GM03348 (cell line): ENCODE measurements around the gene SNRNP70.

Experiments
- DNase-seq: peaks from one replicate; pipeline ENCODE4 v3.0.0; 2012; ENCODE audit warnings: low spot score

SNRNP70 gene

DNA sequence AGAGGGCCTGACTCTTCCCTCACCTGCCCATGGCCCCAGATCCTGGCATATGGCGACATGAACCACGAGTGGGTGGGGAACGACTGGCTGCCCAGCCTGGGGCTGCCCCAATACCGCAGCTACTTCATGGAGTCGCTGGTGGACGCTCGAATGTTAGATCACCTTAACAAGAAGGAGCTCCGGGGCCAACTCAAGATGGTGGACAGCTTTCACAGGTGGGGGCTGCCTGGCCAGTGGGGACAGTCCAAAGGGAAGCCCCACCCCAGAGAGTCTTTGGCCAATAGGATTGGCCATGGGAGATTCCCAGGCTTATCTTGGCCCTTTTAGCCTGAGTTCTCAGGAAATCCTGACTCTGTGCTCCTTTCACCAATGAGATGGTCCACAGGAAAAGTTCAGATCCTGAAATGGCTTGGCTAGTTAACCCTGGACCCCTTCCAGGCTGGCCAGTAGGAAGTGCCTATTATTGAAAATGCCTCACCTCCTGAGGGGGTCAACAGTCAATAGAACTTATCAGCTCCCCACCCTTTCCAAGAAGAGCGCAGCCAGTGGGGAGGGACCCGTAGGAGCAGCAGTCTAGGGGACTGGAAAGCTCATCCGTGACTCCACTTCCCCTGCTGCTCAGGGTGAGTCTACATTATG lies 62.9 kb downstream of the SNRNP70 start:
- no peak for DNase-seq

DNA sequence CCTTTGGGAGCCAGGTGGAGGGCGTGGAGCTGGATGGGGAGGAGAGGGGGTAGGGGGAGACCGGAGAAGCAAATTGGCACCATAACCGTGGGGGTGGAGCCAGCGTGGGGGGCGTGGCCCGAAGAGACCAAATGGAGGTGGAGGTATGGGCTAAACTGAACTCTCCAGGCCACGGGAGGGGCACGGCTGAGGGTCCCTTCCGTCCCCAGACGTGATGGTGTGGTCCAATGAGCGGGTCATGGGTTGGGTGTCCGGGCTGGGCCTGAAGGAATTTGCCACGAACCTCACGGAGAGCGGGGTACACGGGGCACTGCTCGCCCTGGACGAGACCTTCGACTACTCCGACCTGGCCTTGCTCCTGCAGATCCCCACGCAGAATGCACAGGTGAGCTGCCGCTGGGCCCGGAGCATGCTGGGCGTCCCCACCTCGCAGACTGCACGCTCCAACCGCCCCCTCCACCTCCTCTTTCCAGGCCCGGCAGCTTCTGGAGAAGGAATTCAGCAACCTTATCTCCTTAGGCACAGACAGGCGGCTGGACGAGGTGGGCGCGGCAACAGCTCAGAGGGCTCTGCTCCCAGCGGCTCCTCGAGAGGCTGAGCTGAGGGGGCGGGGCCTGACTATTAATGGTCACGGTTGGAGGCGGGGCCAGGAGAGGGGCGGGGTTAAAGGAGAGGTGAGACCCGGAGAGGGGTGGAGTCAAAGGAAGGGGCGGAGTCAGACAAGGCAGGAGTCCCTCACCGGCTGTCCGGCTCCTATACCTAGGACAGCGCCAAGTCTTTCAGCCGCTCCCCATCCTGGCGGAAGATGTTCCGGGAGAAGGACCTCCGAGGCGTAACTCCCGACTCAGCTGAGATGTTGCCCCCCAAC lies 63.8 kb downstream of the SNRNP70 start:
- peak; percentile 96 for DNase-seq

DNA sequence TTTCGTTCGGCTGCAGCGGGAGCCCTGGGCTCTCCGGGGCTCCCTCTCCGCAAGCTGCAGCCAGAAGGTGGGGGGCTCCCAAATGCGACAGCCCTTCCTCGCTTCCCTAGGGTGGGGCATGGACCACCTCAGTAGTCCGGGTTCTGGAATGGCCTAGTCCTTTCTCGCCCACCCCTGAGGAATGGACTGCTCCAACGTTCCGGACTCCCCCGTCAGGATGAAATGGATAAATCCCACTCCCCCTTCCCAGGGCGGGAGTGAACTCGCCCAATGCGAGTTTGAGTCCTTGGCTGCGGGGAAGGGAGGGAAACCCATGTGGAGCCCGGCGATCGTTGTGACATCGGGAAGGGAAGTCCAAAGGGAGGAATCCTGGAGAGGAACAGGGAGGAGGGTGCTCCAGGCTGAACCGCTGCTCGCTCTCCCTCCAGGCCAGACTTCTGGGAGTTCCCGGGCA lies 64.4 kb downstream of the SNRNP70 start:
- DNase-seq, result peak; percentile 84

DNA sequence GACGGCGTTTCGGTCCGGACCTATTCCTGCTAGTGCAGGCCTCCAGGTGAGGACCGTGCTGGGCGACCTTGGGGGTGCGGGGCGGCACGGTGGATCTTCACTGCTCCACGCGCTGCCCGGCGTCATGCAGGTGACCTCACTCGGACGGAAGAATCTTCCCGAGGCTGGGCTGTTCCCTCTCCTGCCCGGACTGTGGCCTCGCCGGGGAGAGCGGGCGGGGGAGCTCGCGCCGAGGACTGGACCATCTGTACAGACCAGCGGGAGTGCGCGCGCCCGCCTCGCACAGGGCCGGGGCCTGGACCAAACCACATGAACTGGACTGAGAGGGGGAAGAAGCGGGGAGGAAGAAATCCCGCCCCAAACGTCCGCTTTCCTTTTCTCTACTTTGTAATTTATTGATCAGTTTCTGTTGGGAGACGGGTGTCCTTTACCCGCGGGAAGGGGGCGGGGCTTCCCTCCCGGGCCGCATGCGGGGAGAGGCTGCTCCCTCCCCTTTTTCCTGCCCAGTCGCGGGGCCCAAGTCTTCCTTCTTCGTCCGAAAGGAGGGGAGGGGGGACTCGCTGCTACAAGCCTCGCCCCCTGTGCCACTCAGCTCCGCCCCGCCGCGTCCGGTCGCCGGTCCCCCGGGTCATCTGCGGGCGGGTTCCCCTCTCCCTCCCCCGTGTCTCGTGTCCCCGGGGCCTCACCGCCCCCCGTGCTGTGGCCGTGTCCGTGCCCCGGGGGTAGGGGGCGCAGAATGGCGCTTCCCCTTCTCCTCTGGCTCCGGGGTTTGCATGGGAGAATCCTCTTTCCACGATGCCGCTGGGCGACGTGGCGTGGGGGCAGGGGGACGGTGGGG lies 65.1 kb downstream of the SNRNP70 start:
- peak; percentile 91 for DNase-seq

DNA sequence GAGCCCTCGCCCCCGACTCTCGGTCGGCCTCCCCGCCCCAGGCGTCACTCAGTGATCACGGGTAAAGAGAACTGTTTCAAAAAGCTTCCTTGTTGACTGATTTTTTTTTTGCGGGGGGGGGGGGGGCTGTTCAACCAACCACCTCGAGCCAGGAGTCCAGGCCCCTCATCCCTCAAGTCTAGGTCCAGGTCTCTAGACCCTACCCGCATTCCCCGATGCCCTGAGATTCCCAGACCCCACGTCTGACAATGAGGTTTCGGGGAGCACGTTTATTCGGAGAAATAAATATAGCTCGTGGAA lies 65.6 kb downstream of the SNRNP70 start:
- no peak for DNase-seq

DNA sequence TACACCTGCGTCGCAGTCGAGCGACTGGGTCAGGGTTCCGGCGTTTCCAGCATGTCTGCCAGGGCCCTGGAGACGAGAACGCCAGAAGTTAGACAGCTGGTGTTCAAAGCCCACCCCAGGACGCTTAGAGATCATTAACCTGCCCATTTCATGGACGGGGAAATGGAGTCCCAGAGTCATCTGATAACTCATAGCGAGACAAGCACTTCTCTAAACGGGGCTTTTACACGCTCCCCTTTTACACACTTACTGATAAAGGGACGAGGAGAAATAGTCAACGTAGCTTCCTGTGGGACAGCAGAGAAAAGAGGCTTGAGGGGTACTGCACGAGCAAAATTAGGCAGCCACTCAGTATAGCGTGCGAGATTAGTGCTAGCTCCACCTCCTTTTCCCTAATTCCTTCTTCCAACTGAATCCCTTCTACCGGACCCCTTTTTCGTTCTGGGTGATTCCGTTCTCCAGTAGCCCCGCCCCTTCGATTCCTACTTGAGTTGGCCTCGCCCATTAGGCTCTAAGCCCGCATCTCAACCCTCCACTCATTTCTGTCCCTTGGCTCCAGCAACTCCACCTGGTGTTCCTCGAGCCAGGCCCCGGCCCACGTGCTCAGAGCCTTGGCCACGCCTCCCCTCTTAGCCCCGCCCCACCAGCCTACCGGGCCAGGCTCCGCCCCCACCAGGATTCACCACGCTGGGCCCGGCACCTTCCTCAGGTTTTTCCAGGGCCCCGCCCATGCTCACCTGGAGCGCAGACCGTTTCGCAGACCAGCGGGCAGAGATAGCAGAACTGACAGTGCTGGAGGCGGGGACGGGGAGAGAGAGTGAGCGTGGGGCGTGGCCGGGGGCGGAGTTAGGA lies 66.2 kb downstream of the SNRNP70 start:
- DNase-seq, result peak; percentile 67

DNA sequence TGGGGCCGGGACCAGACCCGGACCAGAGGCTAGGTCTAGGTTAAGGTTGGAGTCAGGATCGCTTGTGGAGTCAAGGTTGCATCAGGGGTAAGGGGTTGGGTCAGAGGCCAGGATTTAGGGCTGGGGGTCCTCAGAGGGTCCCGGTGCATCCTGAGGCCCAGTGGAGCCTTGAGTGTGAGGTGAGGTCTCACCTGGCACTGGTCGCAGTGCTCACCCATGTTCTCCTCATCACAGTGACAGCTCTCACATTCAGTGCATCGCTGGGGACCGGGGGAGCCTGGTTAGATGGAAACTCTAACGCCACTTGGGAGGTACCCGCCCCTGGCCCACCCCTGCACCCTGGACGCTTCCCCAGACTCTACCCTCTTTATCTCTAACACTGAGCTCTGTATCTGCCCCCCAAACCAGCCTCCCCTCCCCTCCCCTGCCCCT lies 66.9 kb downstream of the SNRNP70 start:
- no peak for DNase-seq

DNA sequence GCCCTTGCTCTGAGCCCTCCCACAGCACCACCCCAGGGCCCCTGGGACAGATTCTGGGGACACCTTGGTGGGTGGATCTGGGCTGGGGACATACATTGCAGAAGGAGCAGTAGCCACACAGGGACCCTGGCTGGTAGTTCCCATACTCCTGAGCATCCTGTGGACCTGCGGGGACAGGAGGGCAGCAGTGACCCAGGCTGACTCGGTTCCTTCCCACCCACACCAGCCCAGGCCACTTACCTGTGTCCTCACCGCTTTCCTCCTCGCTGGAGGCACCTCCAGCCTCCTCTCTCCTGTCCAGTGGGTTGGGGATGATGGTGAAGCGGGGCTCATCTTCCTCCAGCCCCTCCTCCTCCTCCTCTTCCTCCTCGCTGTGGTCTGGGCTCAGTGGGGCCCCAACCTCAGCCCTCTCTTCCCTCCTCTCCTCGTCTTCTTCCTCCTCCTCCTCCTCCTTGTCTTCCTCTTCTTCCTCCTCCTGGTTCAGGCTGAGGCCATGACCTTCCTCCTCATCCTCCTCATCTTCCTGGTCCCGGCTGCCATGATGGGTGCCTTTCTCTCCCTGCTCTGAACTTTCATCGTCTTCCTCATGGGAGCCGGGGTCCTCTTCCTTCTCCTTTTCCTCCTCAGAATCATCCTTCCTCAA lies 68.0 kb downstream of the SNRNP70 start:
- no peak for DNase-seq

DNA sequence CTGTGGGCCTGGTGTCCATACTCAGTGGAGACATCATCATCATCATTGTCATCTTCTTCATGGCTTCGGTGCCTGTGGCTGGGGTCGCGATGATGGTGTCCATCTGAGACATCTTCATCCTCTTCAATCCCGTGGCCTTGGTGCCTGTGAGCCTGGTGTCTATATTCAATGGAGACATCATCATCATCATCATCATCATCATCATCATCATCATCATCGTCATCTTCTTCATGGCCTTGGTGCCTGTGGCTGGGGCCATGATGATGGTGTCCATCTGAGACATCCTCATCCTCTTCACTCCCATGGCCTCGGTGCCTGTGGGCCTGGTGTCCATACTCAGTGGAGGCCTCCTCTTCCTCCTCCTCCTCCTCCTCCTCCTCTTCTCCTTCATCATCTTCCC lies 69.0 kb downstream of the SNRNP70 start:
- no peak for DNase-seq

DNA sequence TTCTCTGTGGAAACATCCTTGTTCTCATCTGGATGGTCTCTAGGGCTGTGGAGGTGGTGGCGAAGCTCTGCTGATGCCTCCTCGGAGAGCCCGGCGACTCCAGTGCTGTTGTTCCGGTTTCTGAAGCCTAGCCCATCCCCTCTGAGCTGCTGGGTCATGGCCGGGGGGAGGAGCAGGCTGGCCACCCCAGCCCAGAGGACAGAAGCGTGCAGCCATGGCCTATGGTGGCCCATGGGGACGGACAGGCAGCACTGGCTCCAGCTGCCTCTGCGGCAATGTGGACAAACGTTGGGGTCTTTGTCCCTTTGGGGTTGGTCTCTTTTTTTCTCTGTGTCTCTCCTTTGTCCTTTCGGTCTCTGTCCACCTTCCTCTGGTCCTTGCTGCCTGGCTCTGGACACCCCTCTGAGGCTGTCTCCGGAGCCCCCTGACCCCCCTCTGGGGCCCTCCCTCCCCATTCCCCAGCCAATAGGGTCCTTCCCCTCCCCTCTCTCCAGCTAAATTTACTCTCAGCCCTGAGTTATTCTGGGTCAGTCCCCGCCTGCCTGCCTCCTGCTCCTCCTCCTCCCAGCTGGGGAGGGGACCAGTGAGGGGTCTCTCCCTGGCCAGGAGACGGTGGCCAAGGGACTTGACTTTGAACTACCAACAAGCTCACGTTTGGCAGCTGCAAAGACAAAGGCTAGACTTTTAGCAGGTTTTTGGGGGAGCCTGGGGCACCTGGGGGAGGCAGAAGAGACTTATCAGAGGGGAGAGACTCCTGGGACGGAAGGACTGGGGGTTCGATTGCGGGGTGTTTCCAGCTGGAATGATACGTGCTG lies 70.0 kb downstream of the SNRNP70 start, which contains the start of gene HRC:
Gene HRC, minus strand, starts transcription at position 392 of the 815 bp plus-strand sequence. Its CDS starts 159 bp downstream, at position 233.
- DNase-seq, result no peak

DNA sequence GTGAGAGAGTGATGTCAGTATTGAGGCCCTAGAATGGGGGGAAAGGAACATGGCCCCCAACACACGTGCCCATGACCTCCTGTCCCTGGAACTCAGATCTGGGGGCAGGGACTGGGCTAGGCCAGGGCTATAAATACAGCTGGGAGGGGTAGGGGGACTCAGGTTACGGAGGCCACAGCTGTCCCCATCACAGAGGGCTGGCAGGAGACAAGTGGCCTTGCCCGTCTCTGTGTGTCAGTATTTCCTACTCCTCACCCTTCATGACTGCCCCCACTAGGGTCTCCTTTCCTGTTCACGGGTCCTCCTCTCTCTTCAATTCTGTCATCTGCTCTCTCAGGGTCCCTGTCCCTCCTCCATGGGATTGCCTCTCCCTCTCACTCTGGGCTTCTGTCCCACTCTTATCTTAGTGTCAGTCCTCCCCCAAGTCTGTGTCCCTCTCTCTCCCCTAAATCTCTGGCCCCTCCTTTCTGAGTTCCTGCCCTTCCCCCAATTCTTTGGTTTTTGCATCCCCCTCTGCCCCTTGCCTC lies 70.6 kb downstream of the SNRNP70 start:
- DNase-seq, result no peak

DNA sequence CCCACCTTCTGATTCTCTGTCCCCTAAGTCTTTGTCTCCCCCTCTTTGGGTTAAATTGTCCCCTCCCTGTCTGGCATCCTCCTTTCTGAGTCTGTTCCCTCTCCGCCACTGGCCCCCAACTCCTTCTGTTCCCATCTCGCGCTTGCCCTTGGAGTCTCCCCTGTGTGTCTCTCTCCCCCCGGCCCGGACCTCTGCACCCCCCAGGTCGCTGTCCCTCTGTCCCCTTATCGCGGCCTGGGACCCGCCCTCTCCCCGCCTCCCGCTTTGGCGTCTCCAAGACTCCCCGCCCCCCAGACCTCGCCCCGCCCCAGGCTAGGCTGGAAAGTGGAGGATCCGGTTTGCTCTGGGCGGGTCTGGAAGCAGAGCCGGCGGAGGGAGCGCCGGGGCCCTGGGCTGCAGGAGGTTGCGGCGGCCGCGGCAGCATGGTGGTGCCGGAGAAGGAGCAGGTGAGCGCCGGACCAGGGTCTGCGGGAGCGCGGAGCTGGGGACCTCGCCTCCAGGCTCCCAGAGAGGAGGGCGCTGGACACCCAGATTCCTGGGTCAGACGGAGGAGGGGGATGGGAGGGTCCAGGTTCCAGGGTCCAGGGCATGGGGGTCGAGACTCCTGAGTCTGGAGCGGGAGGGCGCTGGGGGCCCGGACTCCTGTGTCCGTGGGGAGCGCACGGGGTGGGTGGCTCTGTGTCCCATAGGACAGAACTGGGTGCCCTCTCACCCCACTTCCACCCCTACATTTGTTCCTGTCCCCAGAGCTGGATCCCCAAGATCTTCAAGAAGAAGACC lies 72.4 kb downstream of the SNRNP70 start, which contains the start of gene TRPM4:
Gene TRPM4, plus strand, starts transcription at position 348 of the 780 bp plus-strand sequence. Its CDS starts 75 bp downstream, at position 423.
- peak; percentile 96 for DNase-seq
